Trophoblast cell (in vitro differentiated cells and primary cell): ENCODE measurements around the gene NHLRC4.

Experiments
- DNase-seq, 2 donors: peaks; one replicate each; pipeline ENCODE4 v3.0.0-alpha.2; 2016
- H2AFZ ChIP-seq: 2 replicates; pipeline ENCODE4 v1.6.1; 2013; ENCODE audit warnings: low read length, moderate library complexity, mild to moderate bottlenecking; ENCODE audit not compliant: insufficient read depth, poor library complexity
- H2AK5ac ChIP-seq: 2 replicates; pipeline ENCODE4 v1.6.1; 2013; ENCODE audit warnings: mild to moderate bottlenecking, low read length
- H2BK120ac ChIP-seq: 2 replicates; pipeline ENCODE4 v1.6.1; 2013; ENCODE audit warnings: low read length, mild to moderate bottlenecking, moderate library complexity; ENCODE audit not compliant: insufficient read depth, poor library complexity
- H2BK12ac ChIP-seq: 2 replicates; pipeline ENCODE4 v1.6.1; 2013; ENCODE audit warnings: mild to moderate bottlenecking, low read length, moderate library complexity
- H2BK5ac ChIP-seq: 2 replicates; pipeline ENCODE4 v1.6.1; 2013; ENCODE audit warnings: low read length, low read depth, moderate library complexity, mild to moderate bottlenecking; ENCODE audit not compliant: poor library complexity
- H3K14ac ChIP-seq: 2 replicates; pipeline ENCODE4 v1.6.1; 2013; ENCODE audit warnings: mild to moderate bottlenecking, low read length
- H3K18ac ChIP-seq: 2 replicates; pipeline ENCODE4 v1.6.1; 2013; ENCODE audit warnings: mild to moderate bottlenecking, low read length
- H3K23ac ChIP-seq: 2 replicates; pipeline ENCODE4 v1.6.1; 2013; ENCODE audit warnings: low read length
- H3K27ac ChIP-seq: 2 replicates; pipeline ENCODE4 v1.5.1; 2013; ENCODE audit warnings: low read depth, mild to moderate bottlenecking, inconsistent platforms, low read length, moderate library complexity
- H3K27me3 ChIP-seq: 2 replicates; pipeline ENCODE4 v1.6.1; 2013; ENCODE audit warnings: inconsistent platforms, mild to moderate bottlenecking, low read length, moderate library complexity; ENCODE audit not compliant: insufficient read depth
- H3K36me3 ChIP-seq, 2 experiments: 1 replicate in 1 of 2; 2 replicates in 1 of 2; pipeline ENCODE4 v1.6.1; 2013; ENCODE audit warnings: low read length in 2 of 2, mild to moderate bottlenecking in 2 of 2, moderate library complexity in 1 of 2; ENCODE audit not compliant: insufficient read depth in 2 of 2, control insufficient read depth in 1 of 2
- H3K4ac ChIP-seq: 2 replicates; pipeline ENCODE4 v1.6.1; 2013; ENCODE audit warnings: low read depth, mild to moderate bottlenecking, low read length, moderate library complexity
- H3K4me1 ChIP-seq, 2 experiments: 1 replicate in 1 of 2; 2 replicates in 1 of 2; pipeline ENCODE4 v1.6.1; 2013; ENCODE audit warnings: low read length in 2 of 2, mild to moderate bottlenecking in 2 of 2, moderate library complexity in 1 of 2; ENCODE audit not compliant: insufficient read depth in 2 of 2, control insufficient read depth in 1 of 2
- H3K4me2 ChIP-seq: 2 replicates; pipeline ENCODE4 v1.6.1; 2013; ENCODE audit warnings: inconsistent platforms, mild to moderate bottlenecking, low read length, moderate library complexity
- H3K4me3 ChIP-seq: 2 replicates; pipeline ENCODE4 v1.5.1; 2013; ENCODE audit warnings: mild to moderate bottlenecking, low read depth, low read length, inconsistent platforms
- H3K79me1 ChIP-seq: one replicate; pipeline ENCODE4 v1.6.1; 2013; ENCODE audit warnings: low read length
- H3K79me2 ChIP-seq: 2 replicates; pipeline ENCODE4 v1.6.1; 2013; ENCODE audit warnings: low read length, mild to moderate bottlenecking; ENCODE audit not compliant: control insufficient read depth, insufficient read depth, poor library complexity
- H3K9ac ChIP-seq: 2 replicates; pipeline ENCODE4 v1.6.1; 2013; ENCODE audit warnings: mild to moderate bottlenecking, low read length
- H3K9me3 ChIP-seq: 2 replicates; pipeline ENCODE4 v1.6.1; 2013; ENCODE audit warnings: low read depth, mild to moderate bottlenecking, control low read depth, inconsistent platforms, low read length; ENCODE audit not compliant: insufficient read depth
- H4K12ac ChIP-seq: 2 replicates; pipeline ENCODE4 v1.6.1; 2013; ENCODE audit warnings: low read depth, mild to moderate bottlenecking, low read length, moderate library complexity
- H4K8ac ChIP-seq: 2 replicates; pipeline ENCODE4 v1.6.1; 2013; ENCODE audit warnings: low read depth, mild to moderate bottlenecking, low read length, moderate library complexity
- H4K91ac ChIP-seq: one replicate; pipeline ENCODE4 v1.6.1; 2013; ENCODE audit warnings: low read depth, mild to moderate bottlenecking, low read length, moderate library complexity
- WGBS: extraction: QIAGEN DNeasy Blood & Tissue Kit; methylation state at CpG from one replicate; pipeline ENCODE4 v1.1.7; 2013; ENCODE audit warnings: missing lambda C conversion rate; ENCODE audit not compliant: insufficient read length, insufficient coverage; ENCODE audit errors: extremely low coverage; 5-methylcytosine and 5-hydroxymethylcytosine counted together

Gene NHLRC4

DNA sequence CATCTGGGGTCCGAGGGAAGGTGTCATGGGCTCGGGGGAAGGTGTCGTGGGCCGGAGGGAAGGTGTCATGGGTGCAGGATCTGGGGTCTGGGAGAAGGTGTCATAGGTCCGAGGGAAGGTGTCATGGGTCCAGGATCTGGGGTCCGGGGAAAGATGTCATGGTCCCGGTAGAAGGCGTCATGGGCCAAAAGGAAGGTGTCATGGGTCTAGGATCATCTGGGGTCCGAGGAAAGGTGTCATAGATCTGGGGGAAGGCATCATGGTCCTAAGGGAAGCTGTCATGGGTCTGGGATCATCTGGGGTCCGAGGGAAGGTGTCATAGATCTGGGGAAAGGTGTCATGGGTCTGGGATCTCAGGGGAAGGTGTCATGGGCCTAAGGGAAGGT lies 24.0 kb downstream of the NHLRC4 start:
- peak overlapping the region; percentile 85 for H3K4me2 ChIP-seq
- peak overlapping the region; percentile 53 for H3K4ac ChIP-seq

DNA sequence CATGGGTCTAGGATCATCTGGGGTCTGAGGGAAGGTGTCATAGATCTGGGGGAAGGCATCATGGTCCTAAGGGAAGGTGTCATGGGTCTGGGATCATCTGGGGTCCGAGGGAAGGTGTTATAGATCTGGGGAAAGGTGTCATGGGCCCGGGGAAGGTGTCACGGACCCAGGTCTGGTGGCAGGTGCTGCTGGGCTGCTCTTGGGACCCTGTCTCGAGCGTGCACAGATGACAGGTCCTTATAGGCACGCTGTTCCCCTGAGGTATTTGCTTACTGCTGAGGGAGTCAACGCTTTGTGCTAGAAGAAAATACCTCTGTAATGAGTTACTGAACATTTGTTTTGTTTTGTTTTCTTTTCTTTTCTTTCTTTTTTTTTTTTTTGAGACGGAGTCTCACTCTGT lies 24.4 kb downstream of the NHLRC4 start:
- H4K8ac ChIP-seq = no peak overlapping the region
- peak overlapping the region; percentile 53 for H3K4ac ChIP-seq
- no peak overlapping the region for H3K23ac ChIP-seq
- H3K79me1 ChIP-seq = peaks cover 22% of the 10 kb centered on the region
- H3K9me3 ChIP-seq = peaks cover 3% of the 10 kb centered on the region
- peak; percentile 81 to 82 for DNase-seq
- no peak overlapping the region for H2BK5ac ChIP-seq
- peaks cover 28% of the 10 kb centered on the region for H3K79me2 ChIP-seq
- no peak overlapping the region for H4K12ac ChIP-seq
- H3K9ac ChIP-seq = no peak overlapping the region
- H3K4me1 ChIP-seq = peaks cover 32 to 40% of the 10 kb centered on the region in 2 experiments
- no CpG with 5 or more reads among the region's 8 CpGs for WGBS
- no peak overlapping the region for H2BK12ac ChIP-seq
- no peak overlapping the region for H3K27ac ChIP-seq
- H2AK5ac ChIP-seq = no peak overlapping the region
- peak overlapping the region; percentile 85 for H3K4me2 ChIP-seq
- no peak overlapping the region for H2BK120ac ChIP-seq
- H3K36me3 ChIP-seq = peaks cover 6 to 10% of the 10 kb centered on the region in 2 experiments
- no peak overlapping the region for H4K91ac ChIP-seq
- no peaks in the 10 kb centered on the region for H3K27me3 ChIP-seq
- no peak overlapping the region for H3K14ac ChIP-seq
- no peak overlapping the region for H2AFZ ChIP-seq
- H3K4me3 ChIP-seq = no peak overlapping the region
- H3K18ac ChIP-seq = no peak overlapping the region

More for the DNA sequence above, 24.0 kb downstream of the NHLRC4 start:
- Histone ChIP-seq H2AK5ac (peak overlapping the region; percentile 42), H3K4me3 (peak overlapping the region; percentile 87), H3K4me1 (peaks cover 32 to 40% of the 10 kb centered on the region in 2 experiments), H2BK120ac (no peak overlapping the region), H3K23ac (no peak overlapping the region), H3K27me3 (no peaks in the 10 kb centered on the region), H3K9me3 (peaks cover 3% of the 10 kb centered on the region), H4K12ac (no peak overlapping the region), H2BK5ac (no peak overlapping the region), H3K9ac (peak overlapping the region; percentile 71), H3K79me2 (peaks cover 28% of the 10 kb centered on the region), H2BK12ac (no peak overlapping the region), H3K36me3 (peaks cover 5 to 6% of the 10 kb centered on the region in 2 experiments), H2AFZ (no peak overlapping the region), H3K14ac (peak overlapping the region; percentile 75), H3K79me1 (peaks cover 22% of the 10 kb centered on the region), H3K18ac (peak overlapping the region; percentile 35), H3K27ac (no peak overlapping the region), H4K91ac (no peak overlapping the region), H4K8ac (no peak overlapping the region)
- no CpG with 5 or more reads among the region's 10 CpGs for WGBS
- no peak for DNase-seq

DNA sequence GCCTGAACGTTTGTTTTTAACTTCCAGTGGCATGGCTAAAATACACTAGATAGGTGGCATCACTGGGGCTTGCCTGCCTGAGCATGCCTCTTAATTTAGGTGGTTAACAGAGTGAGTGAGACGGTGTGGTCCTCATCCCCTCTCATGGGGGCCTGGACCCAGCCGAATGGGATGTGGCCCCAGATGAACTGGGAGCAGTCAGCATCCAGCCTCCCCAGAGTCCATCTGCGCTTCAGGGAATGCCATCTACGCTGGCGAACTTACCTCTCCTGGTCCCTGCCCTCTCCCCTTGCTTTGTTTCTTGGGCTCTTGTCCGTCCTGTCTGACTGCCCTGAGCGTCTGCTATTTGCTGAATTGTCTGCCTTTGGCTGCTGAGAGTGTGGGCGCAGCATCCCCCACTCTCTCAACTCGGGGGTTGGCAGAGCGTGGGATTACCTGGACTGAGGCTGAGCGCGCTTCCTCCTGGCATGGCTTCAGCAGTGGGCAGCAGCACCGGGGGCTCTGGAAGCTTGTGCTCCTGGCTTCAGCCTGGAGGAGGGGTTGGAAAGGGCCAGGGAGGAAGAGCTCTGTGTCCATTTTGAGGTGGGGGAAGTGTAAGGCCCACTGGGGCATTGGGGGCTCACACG lies 25.2 kb downstream of the NHLRC4 start:
- peak in 1 of 2 donors; percentile 44 for DNase-seq
- Histone ChIP-seq H4K91ac (peak overlapping the region; percentile 25), H2BK5ac (no peak overlapping the region), H3K9me3 (peaks cover 3% of the 10 kb centered on the region), H3K4me1 (peaks cover 32 to 40% of the 10 kb centered on the region in 2 experiments), H3K4me3 (peak overlapping the region; percentile 11), H2AFZ (no peak overlapping the region), H2BK120ac (peak overlapping the region; percentile 6), H3K79me2 (peaks cover 28% of the 10 kb centered on the region), H3K18ac (peak overlapping the region; percentile 9), H3K4ac (peak overlapping the region; percentile 23), H3K23ac (no peak overlapping the region), H2AK5ac (peak overlapping the region; percentile 28), H3K79me1 (peaks cover 22% of the 10 kb centered on the region), H3K27ac (no peak overlapping the region), H3K36me3 (peaks cover 11 to 18% of the 10 kb centered on the region in 2 experiments), H3K9ac (no peak overlapping the region), H2BK12ac (no peak overlapping the region), H3K4me2 (no peak overlapping the region), H3K14ac (no peak overlapping the region), H4K8ac (no peak overlapping the region), H3K27me3 (no peaks in the 10 kb centered on the region), H4K12ac (no peak overlapping the region)
- WGBS = no CpG with 5 or more reads among the region's 15 CpGs

DNA sequence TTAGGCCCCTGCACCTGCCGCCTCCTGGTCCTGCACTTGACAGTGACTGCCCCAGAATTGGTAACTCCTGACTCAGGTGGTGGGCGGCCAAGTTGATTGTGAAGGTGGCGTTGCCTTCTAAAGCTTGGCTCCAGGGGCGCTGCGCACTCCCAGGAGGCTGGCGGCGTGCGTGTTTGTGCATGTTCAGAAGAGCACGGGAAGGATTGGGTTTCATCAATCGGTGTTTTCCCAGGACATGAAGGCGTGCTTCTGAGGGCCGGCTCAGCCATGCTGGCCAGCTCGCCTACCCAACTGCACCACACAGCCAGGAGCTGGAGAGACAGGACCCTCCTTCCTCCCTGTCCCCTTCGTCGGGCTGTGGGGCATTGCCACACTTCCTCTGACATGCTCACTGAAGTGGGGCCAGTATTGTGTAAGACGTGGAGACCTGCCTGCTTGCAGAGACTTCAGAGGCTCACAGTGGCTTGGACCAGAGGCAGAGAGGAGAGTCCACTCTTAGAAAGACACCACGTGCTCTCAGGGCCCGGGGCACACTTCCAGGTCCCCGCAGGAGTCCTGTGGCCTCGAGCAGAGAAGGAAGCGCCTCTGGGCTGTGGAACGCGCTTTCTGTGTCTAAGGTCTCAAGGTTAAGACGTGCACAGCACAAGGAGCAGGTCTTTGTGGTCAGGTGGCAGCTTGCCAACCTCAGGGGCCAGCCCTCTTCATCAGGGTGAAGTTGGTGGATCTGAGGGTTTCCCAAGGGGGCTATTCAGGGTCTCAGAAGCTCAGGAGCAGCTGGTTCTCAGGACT lies 25.9 kb downstream of the NHLRC4 start:
- no peak overlapping the region for H3K4me2 ChIP-seq
- peak overlapping the region; percentile 6 for H2BK120ac ChIP-seq
- WGBS = no CpG with 5 or more reads among the region's 24 CpGs
- no peak overlapping the region for H2AFZ ChIP-seq
- H3K4me1 ChIP-seq = peaks cover 32 to 40% of the 10 kb centered on the region in 2 experiments
- no peaks in the 10 kb centered on the region for H3K27me3 ChIP-seq
- H3K4ac ChIP-seq = no peak overlapping the region
- H3K4me3 ChIP-seq = no peak overlapping the region
- H4K12ac ChIP-seq = no peak overlapping the region
- peak overlapping the region; percentile 35 for H3K27ac ChIP-seq
- no peak overlapping the region for H3K23ac ChIP-seq
- no peak overlapping the region for H3K9ac ChIP-seq
- H3K14ac ChIP-seq = no peak overlapping the region
- H2BK5ac ChIP-seq = no peak overlapping the region
- no peak overlapping the region for H2BK12ac ChIP-seq
- peaks cover 3% of the 10 kb centered on the region for H3K9me3 ChIP-seq
- no peak overlapping the region for H4K8ac ChIP-seq
- peaks cover 22% of the 10 kb centered on the region for H3K79me1 ChIP-seq
- peak overlapping the region; percentile 25 for H4K91ac ChIP-seq
- peak; percentile 78 to 88 for DNase-seq
- H3K79me2 ChIP-seq = peaks cover 28% of the 10 kb centered on the region
- peak overlapping the region; percentile 9 for H3K18ac ChIP-seq
- H3K36me3 ChIP-seq = peaks cover 11 to 20% of the 10 kb centered on the region in 2 experiments
- H2AK5ac ChIP-seq = no peak overlapping the region
